GM23248 (cell line): ENCODE measurements around the gene CPNE2.

ENCODE experiments used
- EZH2 ChIP-seq: fragments of 200-600 bp; sonication (generic); IDR thresholded peaks from 2 replicates; pipeline ENCODE4 v1.6.1; 2018; ENCODE audit warnings: antibody characterized with exemption, mild to moderate bottlenecking; ENCODE audit not compliant: insufficient read depth, poor library complexity, severe bottlenecking
- EZH2phosphoT487 ChIP-seq: fragments of 200-600 bp; sonication (generic); IDR thresholded peaks from 2 replicates; pipeline ENCODE4 v1.6.1; 2018; ENCODE audit warnings: antibody characterized with exemption, moderate library complexity, mild to moderate bottlenecking, low read depth; ENCODE audit not compliant: insufficient read depth

DNA sequence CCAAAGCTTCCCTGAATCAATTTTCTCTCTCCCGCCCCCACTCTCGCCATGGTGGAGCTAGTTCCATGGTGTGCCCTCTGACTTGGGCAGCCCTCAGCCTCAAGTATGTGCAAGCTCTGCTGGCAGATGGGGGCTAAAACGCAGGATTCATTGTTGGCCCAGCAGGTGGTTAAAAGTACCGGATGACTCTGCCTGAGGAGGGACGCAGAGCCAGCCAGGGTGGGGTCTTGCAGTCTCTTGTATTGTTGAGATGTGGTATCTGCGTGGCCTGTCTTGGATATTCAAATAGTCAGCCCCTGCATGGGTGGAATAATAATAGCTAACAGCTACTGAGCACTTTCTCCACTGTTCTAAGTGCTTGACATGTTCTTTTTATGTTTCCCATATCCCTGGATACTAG, 36.7 kb upstream of the CPNE2 start:
- TF ChIP-seq EZH2 (no peak), EZH2phosphoT487 (no peak)
